UCSD-AML1 (cell line): ENCODE measurements around the gene SLC34A1.

Experiments
- DNase-seq: peaks from one replicate; lab custom pipeline; 2025; ENCODE audit not compliant: unreplicated experiment; lab: John Stamatoyannopoulos, UW

Gene SLC34A1

GRCh38 chr5:177430140-177430951 is 46.1 kb downstream of the SLC34A1 start:
- DNase-seq, result no peak

GRCh38 chr5:177430972-177431316 is 46.7 kb downstream of the SLC34A1 start:
- DNase-seq, result no peak

- DNase-seq, result peak; percentile 83
Measured at GRCh38 chr5:177431317-177432142, 47.3 kb downstream of the SLC34A1 start.

- DNase-seq, result no peak
Measured at GRCh38 chr5:177432143-177432838, 48.1 kb downstream of the SLC34A1 start.

GRCh38 chr5:177432839-177433657 is 48.8 kb downstream of the SLC34A1 start:
- DNase-seq, result no peak

- DNase-seq, result no peak
Measured at GRCh38 chr5:177433658-177434217, 49.5 kb downstream of the SLC34A1 start.

- DNase-seq, result no peak
Measured at GRCh38 chr5:177434437-177434836, 50.2 kb downstream of the SLC34A1 start.

- no peak for DNase-seq
Measured at GRCh38 chr5:177434942-177435738, 50.9 kb downstream of the SLC34A1 start.

- no peak for DNase-seq
Measured at GRCh38 chr5:177435847-177436536, 51.8 kb downstream of the SLC34A1 start.

- no peak for DNase-seq
Measured at GRCh38 chr5:177437623-177438022, 53.4 kb downstream of the SLC34A1 start.

- no peak for DNase-seq
Measured at GRCh38 chr5:177438468-177438867, 54.2 kb downstream of the SLC34A1 start.

GRCh38 chr5:177439518-177440053 is 55.4 kb downstream of the SLC34A1 start:
- no peak for DNase-seq

- DNase-seq, result no peak
Measured at GRCh38 chr5:177440211-177440989, 56.2 kb downstream of the SLC34A1 start.

- no peak for DNase-seq
Measured at GRCh38 chr5:177440990-177441780, 57.0 kb downstream of the SLC34A1 start.

GRCh38 chr5:177442066-177442826 is 58.0 kb downstream of the SLC34A1 start:
- no peak for DNase-seq

- no peak for DNase-seq
Measured at GRCh38 chr5:177443144-177443983, 59.1 kb downstream of the SLC34A1 start.
